CD4-positive, alpha-beta T cell treated with Interleukin-6 for 4 hours (primary cell): ENCODE results near the gene PLSCR3.
A peak's percentile ranks its signal among the peaks of the same experiment; 100 is the strongest.
"Not testable (repeated sequence)": the region's sequence is repeated elsewhere in the genome, so short reads cannot be mapped to it uniquely, and the experiment has no call there.

Experiments
- DNase-seq: peaks from one replicate; pipeline ENCODE4 v3.0.0-alpha.2; 2020; ENCODE audit warnings: mixed read lengths

PLSCR3 gene

GRCh38 chr17:7379134-7379533 lies 15.2 kb downstream of the PLSCR3 start:
- DNase-seq, result no peak

- no peak for DNase-seq
These were observed 20.0 kb downstream of the PLSCR3 start for GRCh38 chr17:7374353-7374752.

GRCh38 chr17:7370853-7371252 lies 23.5 kb downstream of the PLSCR3 start:
- no peak for DNase-seq

GRCh38 chr17:7369825-7370224 lies 24.5 kb downstream of the PLSCR3 start:
- DNase-seq, result no peak

- DNase-seq, result not testable (repeated sequence)
These were observed 25.7 kb downstream of the PLSCR3 start for GRCh38 chr17:7368599-7368994.

GRCh38 chr17:7367918-7368598 lies 26.3 kb downstream of the PLSCR3 start:
- DNase-seq, result no peak

GRCh38 chr17:7367083-7367482 lies 27.2 kb downstream of the PLSCR3 start:
- DNase-seq, result no peak

GRCh38 chr17:7365963-7366362 lies 28.4 kb downstream of the PLSCR3 start:
- not testable (repeated sequence) for DNase-seq

GRCh38 chr17:7363311-7363710 lies 31.0 kb downstream of the PLSCR3 start:
- no peak for DNase-seq

GRCh38 chr17:7361906-7362305 lies 32.4 kb downstream of the PLSCR3 start:
- DNase-seq, result no peak

- no peak for DNase-seq
These were observed 36.9 kb downstream of the PLSCR3 start for GRCh38 chr17:7357381-7357780.

GRCh38 chr17:7356756-7357155 lies 37.6 kb downstream of the PLSCR3 start:
- DNase-seq, result no peak

- peak; percentile 92 for DNase-seq
These were observed 38.2 kb downstream of the PLSCR3 start for GRCh38 chr17:7356072-7356549.

GRCh38 chr17:7355573-7355972 lies 38.8 kb downstream of the PLSCR3 start:
- DNase-seq, result no peak

- no peak for DNase-seq
These were observed 39.3 kb downstream of the PLSCR3 start, which contains the start of gene TMEM95 for GRCh38 chr17:7355053-7355452. Gene TMEM95 (plus strand): TSS chr17:7355156. CDS start chr17:7355205, 49 bp downstream.

- no peak for DNase-seq
These were observed 40.0 kb downstream of the PLSCR3 start for GRCh38 chr17:7354262-7354843.

GRCh38 chr17:7352910-7353635 lies 41.3 kb downstream of the PLSCR3 start:
- no peak for DNase-seq

GRCh38 chr17:7352503-7352889 lies 41.8 kb downstream of the PLSCR3 start:
- DNase-seq, result no peak

GRCh38 chr17:7351665-7352502 lies 42.4 kb downstream of the PLSCR3 start, which contains the start of gene KCTD11:
Gene KCTD11 (plus strand): TSS chr17:7352162.
- DNase-seq, result peak; percentile 81

- no peak for DNase-seq
These were observed 45.7 kb downstream of the PLSCR3 start for GRCh38 chr17:7348478-7349242.

- DNase-seq, result no peak
These were observed 46.5 kb downstream of the PLSCR3 start for GRCh38 chr17:7347630-7348477.
